Karpas-422 (cell line): ENCODE measurements around the gene BCL11A. TPM values are rescaled to one million over a fixed set of nuclear protein-coding genes. Genes with fewer than 3 reads are reported as not detected.
A peak's percentile ranks its signal among the peaks of the same experiment; 100 is the strongest.

ENCODE experiments used
- DNase-seq: peaks from one replicate; pipeline ENCODE4 v3.0.0-alpha.2; 2015
- H2AFZ ChIP-seq: fragments of 200-600 bp; sonication (generic); 2 replicates; pipeline ENCODE4 v1.6.1; 2014; ENCODE audit warnings: antibody characterized with exemption, low read length, mixed read lengths
- H3K27ac ChIP-seq: fragments of 200-600 bp; sonication (generic); 2 replicates; pipeline ENCODE4 v1.5.1; 2014; ENCODE audit warnings: mild to moderate bottlenecking, low read length, moderate library complexity
- H3K27me3 ChIP-seq: fragments of 200-600 bp; sonication (generic); 2 replicates; pipeline ENCODE4 v1.6.1; 2014; ENCODE audit warnings: low read length, mixed read lengths
- H3K36me3 ChIP-seq: fragments of 200-600 bp; sonication (generic); 2 replicates; pipeline ENCODE4 v1.6.1; 2014; ENCODE audit warnings: low read length, mixed read lengths; ENCODE audit not compliant: insufficient read depth
- H3K4me1 ChIP-seq: fragments of 200-600 bp; sonication (generic); 2 replicates; pipeline ENCODE4 v1.6.1; 2014; ENCODE audit warnings: mild to moderate bottlenecking, low read length, mixed read lengths
- H3K4me2 ChIP-seq: fragments of 200-600 bp; sonication (generic); 2 replicates; pipeline ENCODE4 v1.6.1; 2014; ENCODE audit warnings: low read length, low read depth, mild to moderate bottlenecking; ENCODE audit not compliant: poor library complexity, severe bottlenecking
- H3K4me3 ChIP-seq: fragments of 200-600 bp; sonication (generic); 2 replicates; pipeline ENCODE4 v1.5.1; 2014; ENCODE audit warnings: mild to moderate bottlenecking, antibody characterized with exemption, low read length, mixed read lengths
- H3K79me2 ChIP-seq: fragments of 200-600 bp; sonication (generic); 2 replicates; pipeline ENCODE4 v1.6.1; 2014; ENCODE audit warnings: mild to moderate bottlenecking, low read length, mixed read lengths
- H3K9ac ChIP-seq: fragments of 200-600 bp; sonication (generic); 2 replicates; pipeline ENCODE4 v1.6.0; 2014; ENCODE audit warnings: low read length
- H3K9me2 ChIP-seq: fragments of 200-600 bp; sonication (generic), shearing (Covaris generic); replicated peaks from 2 replicates; pipeline ENCODE4 v1.6.0; 2014; ENCODE audit warnings: mild to moderate bottlenecking, low read length, moderate library complexity; ENCODE audit not compliant: insufficient read depth
- H3K9me3 ChIP-seq: fragments of 300-700, 200-600 bp; sonication (generic); 2 replicates; pipeline ENCODE4 v1.6.1; 2014; ENCODE audit warnings: low read length, mixed read lengths
- H4K20me1 ChIP-seq: fragments of 200-600 bp; sonication (generic); 2 replicates; pipeline ENCODE4 v1.6.1; 2014; ENCODE audit warnings: mild to moderate bottlenecking, antibody characterized with exemption, low read length, low read depth; ENCODE audit not compliant: insufficient read depth
- total RNA-seq: library from RNA; depleted of rRNA; stranded (reverse); fragments of >200 nt; shearing (Covaris generic); gene quantifications from 2 replicates; pipeline ENCODE4 v1.2.3, GENCODE V29; 2014; ENCODE audit warnings: low replicate concordance

Gene BCL11A
- total RNA-seq, 1 experiment from 2014 or later, result 190 TPM

DNA sequence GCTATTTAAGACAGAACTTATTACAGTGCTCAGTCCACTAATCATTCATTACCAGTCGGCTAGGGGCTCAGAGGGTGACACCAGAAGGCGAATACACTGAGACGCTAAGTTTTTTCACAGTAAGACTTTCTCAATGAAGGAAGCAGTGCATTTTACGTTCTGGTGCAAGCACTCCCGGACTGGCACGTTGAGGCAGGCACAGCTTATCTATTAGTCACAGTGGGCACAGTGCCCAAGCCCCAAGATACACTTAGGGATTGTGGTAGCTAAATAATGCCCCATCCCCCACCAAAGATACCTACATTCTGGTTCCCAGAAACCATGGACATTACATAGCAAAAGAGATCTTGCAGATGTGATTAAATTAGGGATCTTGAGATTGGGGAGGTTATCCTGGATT, 32.6 kb upstream of the BCL11A start:
- Histone ChIP-seq H3K4me2 (no peak overlapping the region), H3K4me1 (peaks cover 9% of the 10 kb centered on the region), H3K9ac (no peak overlapping the region), H3K4me3 (no peak overlapping the region), H3K9me3 (no peaks in the 10 kb centered on the region), H3K27ac (no peak overlapping the region), H2AFZ (no peak overlapping the region), H3K79me2 (no peaks in the 10 kb centered on the region), H3K9me2 (no peaks in the 10 kb centered on the region), H3K36me3 (no peaks in the 10 kb centered on the region), H3K27me3 (no peaks in the 10 kb centered on the region), H4K20me1 (no peaks in the 10 kb centered on the region)
- DNase-seq, result no peak

DNA sequence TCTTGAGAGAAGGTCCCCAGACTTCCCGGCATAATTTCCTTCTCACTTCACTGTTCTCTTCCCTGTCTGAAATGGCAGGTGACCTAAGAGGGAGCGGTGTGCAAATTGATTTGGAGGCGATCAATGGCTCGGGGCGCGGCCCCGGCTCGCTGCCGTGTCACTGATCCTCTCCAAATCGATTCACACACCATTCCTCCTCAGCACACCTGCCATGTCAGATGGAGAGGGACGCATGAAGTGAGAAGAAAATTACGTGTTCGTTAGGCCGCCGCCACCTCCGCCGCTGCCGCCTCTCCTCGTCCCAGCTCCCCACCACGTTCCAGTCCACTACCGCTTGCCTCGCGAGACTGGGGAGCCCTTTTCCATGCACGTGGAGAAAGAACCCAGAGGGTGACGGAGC, 31.8 kb upstream of the BCL11A start:
- H3K9me3 ChIP-seq, result no peaks in the 10 kb centered on the region
- no peak overlapping the region for H2AFZ ChIP-seq
- no peak overlapping the region for H3K9ac ChIP-seq
- peaks cover 9% of the 10 kb centered on the region for H3K4me1 ChIP-seq
- no peak for DNase-seq
- H3K4me3 ChIP-seq, result no peak overlapping the region
- no peaks in the 10 kb centered on the region for H3K9me2 ChIP-seq
- H3K4me2 ChIP-seq, result no peak overlapping the region
- no peaks in the 10 kb centered on the region for H4K20me1 ChIP-seq
- no peaks in the 10 kb centered on the region for H3K79me2 ChIP-seq
- H3K27ac ChIP-seq, result no peak overlapping the region
- H3K36me3 ChIP-seq, result no peaks in the 10 kb centered on the region
- no peaks in the 10 kb centered on the region for H3K27me3 ChIP-seq

DNA sequence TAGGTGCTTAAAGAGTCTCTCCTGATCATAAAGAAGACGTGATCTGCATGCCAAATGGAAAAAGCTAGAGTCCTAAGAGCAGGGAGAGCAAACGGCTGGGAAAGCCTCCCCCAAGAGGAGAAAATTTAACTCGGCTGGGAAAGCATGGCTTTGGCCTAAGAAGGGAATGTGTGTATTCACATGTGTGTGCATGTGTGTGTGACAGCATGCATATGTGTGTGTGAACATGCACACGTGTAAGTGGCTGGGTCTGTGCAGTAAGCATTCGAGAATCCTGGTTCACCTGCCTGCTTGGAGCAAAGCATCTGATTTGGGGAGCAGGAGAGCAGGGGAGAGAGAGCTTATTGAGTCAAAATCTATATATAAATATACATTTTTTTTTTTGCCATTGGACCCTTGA, 30.1 kb upstream of the BCL11A start:
- H3K9me3 ChIP-seq, result no peaks in the 10 kb centered on the region
- H4K20me1 ChIP-seq, result no peaks in the 10 kb centered on the region
- H3K9ac ChIP-seq, result no peak overlapping the region
- H3K4me3 ChIP-seq, result no peak overlapping the region
- H3K27me3 ChIP-seq, result no peaks in the 10 kb centered on the region
- no peaks in the 10 kb centered on the region for H3K9me2 ChIP-seq
- peaks cover 9% of the 10 kb centered on the region for H3K4me1 ChIP-seq
- H2AFZ ChIP-seq, result no peak overlapping the region
- no peak overlapping the region for H3K4me2 ChIP-seq
- no peaks in the 10 kb centered on the region for H3K79me2 ChIP-seq
- no peak overlapping the region for H3K27ac ChIP-seq
- no peak for DNase-seq
- no peaks in the 10 kb centered on the region for H3K36me3 ChIP-seq

DNA sequence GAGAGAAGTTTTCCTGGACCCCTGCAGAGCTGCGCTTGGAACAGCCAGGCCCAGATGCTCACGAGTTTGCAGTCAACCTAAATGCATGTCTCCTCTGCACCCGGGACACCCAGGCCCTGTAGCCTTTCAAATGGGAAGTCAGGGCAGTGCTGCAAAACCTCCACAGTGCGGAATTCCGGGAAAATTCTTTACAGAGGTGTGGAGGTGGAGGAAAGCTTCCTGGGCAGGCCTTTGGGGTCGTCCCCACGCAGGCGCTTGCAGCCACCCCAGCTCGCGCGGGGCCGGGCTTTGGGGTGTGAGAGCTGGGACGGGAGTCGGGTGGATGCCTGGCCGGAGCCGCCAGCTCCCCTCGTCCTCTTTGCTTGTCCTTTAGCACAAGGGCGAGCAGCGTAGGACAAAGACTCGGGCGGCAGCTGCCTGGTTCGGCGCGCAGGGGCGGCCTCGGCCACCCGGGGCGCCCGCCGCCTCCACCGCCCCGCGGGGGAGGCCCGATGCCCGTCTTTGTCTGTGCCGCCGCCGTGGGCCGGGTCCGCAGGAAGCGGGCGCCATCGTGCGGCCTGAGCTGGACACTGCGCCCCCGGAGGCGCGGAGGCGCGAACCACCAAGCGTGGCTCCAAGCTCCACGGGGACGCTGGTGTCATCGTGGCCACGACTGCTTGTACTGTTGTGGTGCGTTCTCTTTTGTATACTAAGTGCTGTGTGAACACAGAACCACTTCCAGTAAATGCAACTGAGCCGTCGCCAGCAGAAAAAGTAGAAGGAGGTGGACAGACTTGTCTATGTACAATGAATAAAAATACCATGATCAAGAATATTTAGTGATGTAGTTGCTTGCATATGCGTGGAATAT, 28.2 kb upstream of the BCL11A start:
- Histone ChIP-seq H4K20me1 (no peaks in the 10 kb centered on the region), H3K9me3 (no peaks in the 10 kb centered on the region), H3K4me3 (peak overlapping the region; percentile 62), H2AFZ (peak overlapping the region; percentile 98), H3K79me2 (no peaks in the 10 kb centered on the region), H3K9ac (peak overlapping the region; percentile 60), H3K27me3 (no peaks in the 10 kb centered on the region), H3K27ac (no peak overlapping the region), H3K36me3 (no peaks in the 10 kb centered on the region), H3K4me2 (peak overlapping the region; percentile 76), H3K9me2 (no peaks in the 10 kb centered on the region), H3K4me1 (peaks cover 13% of the 10 kb centered on the region)
- DNase-seq, result peak; percentile 92

DNA sequence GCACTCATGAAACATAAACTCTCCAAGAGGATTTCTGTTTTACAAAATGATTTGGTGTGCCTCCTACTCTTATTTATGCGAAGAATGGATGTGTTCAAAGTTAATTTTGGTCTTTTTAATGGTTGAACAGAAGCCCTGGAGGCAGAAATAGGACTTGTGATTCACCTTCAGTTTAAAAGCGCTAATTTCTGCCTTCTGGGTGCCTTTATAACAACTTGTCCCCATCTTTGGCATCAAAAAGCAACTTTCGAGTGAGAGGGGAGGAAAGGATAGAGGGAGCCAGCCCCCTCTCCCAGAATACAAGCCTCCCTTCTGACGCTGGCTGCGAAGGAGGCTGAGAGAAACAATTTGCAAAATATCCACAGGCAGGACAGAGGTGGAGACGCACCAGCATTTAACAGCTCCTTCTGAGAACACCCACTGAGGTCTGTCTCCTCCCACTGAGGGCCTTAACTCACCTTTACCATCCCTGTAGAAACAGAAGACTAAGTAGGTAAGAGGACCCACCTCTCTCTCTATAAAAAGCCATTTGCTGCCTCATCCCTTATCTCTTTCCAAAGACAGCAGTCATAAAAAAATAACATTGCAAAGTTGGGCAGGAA, 24.3 kb upstream of the BCL11A start:
- H4K20me1 ChIP-seq, result no peaks in the 10 kb centered on the region
- no peaks in the 10 kb centered on the region for H3K9me2 ChIP-seq
- no peak for DNase-seq
- peaks cover 13% of the 10 kb centered on the region for H3K4me1 ChIP-seq
- no peaks in the 10 kb centered on the region for H3K9me3 ChIP-seq
- H3K4me2 ChIP-seq, result no peak overlapping the region
- H3K79me2 ChIP-seq, result no peaks in the 10 kb centered on the region
- H3K27me3 ChIP-seq, result no peaks in the 10 kb centered on the region
- H2AFZ ChIP-seq, result no peak overlapping the region
- H3K27ac ChIP-seq, result no peak overlapping the region
- no peak overlapping the region for H3K4me3 ChIP-seq
- H3K36me3 ChIP-seq, result no peaks in the 10 kb centered on the region
- no peak overlapping the region for H3K9ac ChIP-seq

DNA sequence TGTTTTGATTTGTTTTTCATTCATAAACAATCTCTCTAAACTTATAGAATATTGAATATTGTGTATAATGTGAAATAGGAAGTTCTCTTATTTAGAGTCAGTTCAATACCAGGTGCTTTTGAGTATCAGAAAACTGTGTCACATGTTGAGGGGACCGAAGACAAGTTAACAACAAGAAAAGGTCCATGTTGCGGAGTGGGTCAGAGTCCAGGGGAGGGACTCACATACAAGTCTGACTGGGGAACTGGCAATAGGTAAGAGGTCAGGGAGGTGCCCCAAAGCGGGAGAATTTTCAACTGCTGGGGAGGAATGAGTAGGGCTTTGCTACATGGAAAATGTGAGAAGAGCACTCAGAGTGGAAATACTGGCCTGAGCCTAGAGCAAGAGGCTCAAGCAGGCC, 19.8 kb upstream of the BCL11A start:
- H3K4me2 ChIP-seq, result no peak overlapping the region
- H3K27ac ChIP-seq, result no peak overlapping the region
- H3K4me3 ChIP-seq, result no peak overlapping the region
- no peaks in the 10 kb centered on the region for H3K36me3 ChIP-seq
- H3K4me1 ChIP-seq, result peaks cover 10% of the 10 kb centered on the region
- no peak overlapping the region for H2AFZ ChIP-seq
- no peaks in the 10 kb centered on the region for H4K20me1 ChIP-seq
- no peak overlapping the region for H3K9ac ChIP-seq
- DNase-seq, result no peak
- H3K27me3 ChIP-seq, result no peaks in the 10 kb centered on the region
- H3K9me3 ChIP-seq, result no peaks in the 10 kb centered on the region
- no peaks in the 10 kb centered on the region for H3K9me2 ChIP-seq
- H3K79me2 ChIP-seq, result no peaks in the 10 kb centered on the region

DNA sequence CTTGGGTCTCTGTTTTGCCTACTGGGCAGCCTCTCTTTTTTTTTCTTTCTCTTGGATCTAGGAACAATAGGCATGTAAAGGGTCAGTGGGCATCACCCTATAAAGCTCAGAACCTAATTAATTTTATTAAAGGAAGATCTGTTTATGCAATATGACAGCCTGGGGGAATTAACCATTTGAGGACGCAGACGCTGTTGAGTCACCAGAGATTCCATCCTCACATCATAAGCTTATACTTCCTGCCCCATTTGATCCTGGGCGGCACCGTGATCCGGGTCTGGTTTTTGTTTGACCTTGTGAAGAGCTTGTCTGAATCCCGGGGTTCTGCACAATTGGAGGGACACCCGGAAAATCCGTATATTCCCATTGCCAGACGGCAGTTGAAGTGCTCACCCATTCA, 16.8 kb upstream of the BCL11A start:
- no peak for DNase-seq

DNA sequence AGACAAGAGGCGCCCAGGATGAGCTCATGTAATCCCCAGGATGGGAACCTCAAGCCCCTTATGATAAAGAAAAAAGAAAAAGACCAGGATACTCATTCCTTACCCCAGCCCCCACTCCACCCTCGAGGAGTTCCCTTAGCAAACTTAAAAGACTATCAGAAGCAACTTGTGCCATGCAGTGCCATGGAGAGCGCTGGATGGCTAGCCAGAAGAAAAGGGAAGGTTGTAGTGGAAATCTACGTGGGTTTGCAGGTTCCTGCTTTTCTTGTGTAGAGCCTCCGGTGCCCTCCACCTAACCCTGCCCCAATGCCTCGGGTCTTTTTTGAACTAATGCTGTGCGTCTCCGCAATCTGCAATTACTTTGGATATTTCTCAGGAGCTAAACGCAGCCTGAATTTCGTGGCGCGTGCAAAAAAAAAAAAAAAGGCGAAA, 16.2 kb upstream of the BCL11A start:
- no peaks in the 10 kb centered on the region for H3K79me2 ChIP-seq
- no peaks in the 10 kb centered on the region for H3K27me3 ChIP-seq
- no peaks in the 10 kb centered on the region for H3K9me3 ChIP-seq
- no peak for DNase-seq
- H3K9ac ChIP-seq, result 0 out of 2 replicates have a peak overlapping the region, but pooled peaks have one; percentile 8
- H3K27ac ChIP-seq, result no peak overlapping the region
- H3K4me1 ChIP-seq, result peaks cover 17% of the 10 kb centered on the region
- no peaks in the 10 kb centered on the region for H3K9me2 ChIP-seq
- no peak overlapping the region; the same call in 1 of the 2 replicates for H2AFZ ChIP-seq
- no peaks in the 10 kb centered on the region for H3K36me3 ChIP-seq
- peak overlapping the region; percentile 16; the same call in 1 of the 2 replicates for H3K4me3 ChIP-seq
- no peaks in the 10 kb centered on the region for H4K20me1 ChIP-seq
- H3K4me2 ChIP-seq, result peak overlapping the region; percentile 39

More for the DNA sequence above, 16.8 kb upstream of the BCL11A start:
- no peaks in the 10 kb centered on the region for H3K36me3 ChIP-seq
- no peak overlapping the region for H3K4me3 ChIP-seq
- no peaks in the 10 kb centered on the region for H3K27me3 ChIP-seq
- H3K27ac ChIP-seq, result no peak overlapping the region
- no peaks in the 10 kb centered on the region for H3K9me2 ChIP-seq
- H3K9ac ChIP-seq, result no peak overlapping the region
- H3K79me2 ChIP-seq, result no peaks in the 10 kb centered on the region
- no peaks in the 10 kb centered on the region for H3K9me3 ChIP-seq
- H3K4me2 ChIP-seq, result no peak overlapping the region
- no peak overlapping the region for H2AFZ ChIP-seq
- no peaks in the 10 kb centered on the region for H4K20me1 ChIP-seq
- H3K4me1 ChIP-seq, result peaks cover 14% of the 10 kb centered on the region
